LHCN-M2 (cell line): ENCODE results near the gene ZNF682. TPM values are rescaled to one million over a fixed set of nuclear protein-coding genes. Genes with fewer than 3 reads are reported as not detected.
"Not testable (repeated sequence)": the region's sequence is repeated elsewhere in the genome, so short reads cannot be mapped to it uniquely, and the experiment has no call there.

Experiments used
- DNase-seq: peaks from one replicate; pipeline ENCODE4 v3.0.0-alpha.2; 2012; ENCODE audit warnings: low read depth
- polyA plus RNA-seq: library from polyadenylated mRNA; unstranded; fragments of >200 nt; gene quantifications from one replicate; pipeline ENCODE4 v1.2.1, GENCODE V29; 2012; ENCODE audit warnings: missing spikeins
- total RNA-seq: library from RNA; depleted of rRNA; stranded (reverse); fragments of >200 nt; gene quantifications from 2 replicates; pipeline ENCODE4 v1.2.3, GENCODE V29; 2014; rRNA removed

ZNF682 gene
- total RNA-seq: 1.2 and 4.3 TPM in 2 replicates
- 2.2 TPM for polyA plus RNA-seq

DNA sequence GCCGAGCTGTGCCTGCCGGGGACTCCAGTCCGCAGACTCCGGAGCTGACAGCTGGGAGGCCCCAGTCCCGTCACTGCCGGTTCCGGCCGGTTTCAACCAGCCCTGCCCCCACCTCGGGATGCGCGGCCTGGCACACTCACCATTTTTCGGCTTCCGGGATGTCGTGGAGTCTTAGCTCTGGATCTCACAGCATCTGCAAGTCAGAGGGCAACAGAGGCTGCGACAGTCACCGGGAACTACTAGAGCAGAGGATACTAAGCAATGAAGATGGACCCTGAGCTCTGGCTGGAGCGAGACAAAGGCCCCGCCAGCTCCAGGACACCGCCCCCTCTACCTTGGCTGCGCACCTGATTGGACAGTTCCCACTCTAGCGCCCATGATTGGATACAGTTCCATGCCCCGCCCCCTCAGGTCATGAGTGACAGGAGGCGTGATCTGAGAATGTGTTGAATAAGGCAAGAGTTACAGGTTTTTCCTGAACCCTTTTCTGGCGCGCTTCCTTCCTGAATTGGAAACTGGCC lies at the start of gene ZNF682:
ZNF682 (minus strand) TSS at position 303 of the 521 bp plus-strand sequence; CDS start at position 143, 160 bp downstream.
- DNase-seq: peak; percentile 95

DNA sequence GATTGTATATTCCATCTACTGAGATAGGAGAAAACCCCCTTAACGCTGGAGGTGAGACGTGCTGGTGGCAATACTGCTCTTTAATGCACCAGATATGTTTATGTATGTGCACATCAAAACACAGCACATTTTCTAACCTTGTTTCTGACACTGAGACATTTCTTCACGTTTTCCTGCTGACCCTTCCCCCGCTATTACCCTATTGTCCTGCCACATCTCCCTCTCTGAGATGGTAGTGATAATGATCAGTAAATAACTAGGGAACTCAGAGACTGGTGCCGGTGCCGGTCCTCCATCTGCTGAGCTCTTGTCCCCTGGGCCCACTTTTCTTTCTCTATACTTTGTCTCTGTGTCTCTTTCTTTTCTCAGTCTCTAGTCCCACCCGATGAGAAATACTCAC lies 43.6 kb upstream of the ZNF682 start:
- DNase-seq: not testable (repeated sequence)

DNA sequence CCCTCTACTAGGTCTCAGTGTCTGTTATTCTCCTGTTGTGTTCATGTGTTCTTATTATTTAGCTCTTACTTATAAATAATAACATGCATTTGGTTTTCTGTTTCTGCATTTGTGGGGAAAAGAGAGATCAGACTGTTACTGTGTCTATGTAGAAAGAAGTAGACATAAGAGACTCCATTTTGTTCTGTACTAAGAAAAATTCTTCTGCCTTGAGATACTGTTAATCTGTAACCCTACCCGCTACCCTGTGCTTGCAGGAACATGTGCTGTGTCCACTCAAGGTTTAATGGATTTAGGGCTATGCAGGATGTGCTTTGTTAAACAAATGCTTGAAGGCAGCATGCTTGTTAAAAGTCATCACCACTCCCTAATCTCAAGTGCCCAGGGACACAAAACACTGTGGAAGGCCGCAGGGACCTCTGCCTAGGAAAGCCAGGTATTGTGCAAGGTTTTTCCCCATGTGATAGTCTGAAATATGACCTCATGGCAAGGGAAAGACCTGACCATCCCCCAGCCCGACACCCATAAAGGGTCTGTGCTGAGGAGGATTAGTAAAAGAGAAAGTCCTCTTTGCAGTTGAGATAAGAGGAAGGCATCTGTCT lies 43.0 kb upstream of the ZNF682 start:
- not testable (repeated sequence) for DNase-seq

DNA sequence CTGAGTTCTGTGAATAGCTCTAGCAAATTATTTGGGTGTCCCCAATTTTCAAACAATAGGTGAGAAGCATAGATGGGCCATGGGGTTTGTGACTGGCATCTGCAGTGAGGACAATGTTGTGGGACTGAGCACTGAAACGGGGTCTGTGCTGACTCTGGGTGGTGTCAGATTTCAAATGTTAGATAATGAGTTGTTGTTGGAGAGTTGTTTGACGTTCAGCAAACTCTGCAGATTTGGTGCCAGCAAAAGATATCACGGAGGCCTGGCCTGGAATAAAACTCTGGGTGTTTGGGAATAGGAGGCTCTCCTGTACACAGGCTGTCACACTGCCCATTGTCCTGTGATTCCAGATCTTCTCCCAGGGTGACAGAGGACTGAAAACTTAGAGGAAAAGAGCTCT lies 41.4 kb upstream of the ZNF682 start:
- DNase-seq: no peak

DNA sequence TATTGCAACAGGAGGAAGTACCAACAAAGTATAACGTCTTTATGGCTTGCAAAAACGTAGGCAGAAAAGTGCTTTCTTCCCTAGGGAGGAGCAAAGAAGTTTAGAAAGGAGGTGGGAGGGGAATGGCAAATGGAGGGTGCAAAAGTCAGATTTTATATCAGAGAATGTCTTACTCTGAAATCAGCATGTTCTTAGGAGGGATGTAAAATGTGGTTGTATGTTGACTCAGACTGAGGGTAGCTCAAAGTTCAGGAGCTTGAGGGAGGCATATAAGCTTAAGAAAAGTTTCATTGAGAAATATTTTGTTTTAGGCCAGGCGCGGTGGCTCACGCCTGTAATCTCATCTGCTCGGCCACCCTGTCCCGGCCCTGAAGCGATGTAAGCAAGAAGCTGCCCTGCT lies 40.2 kb upstream of the ZNF682 start:
- DNase-seq: no peak

DNA sequence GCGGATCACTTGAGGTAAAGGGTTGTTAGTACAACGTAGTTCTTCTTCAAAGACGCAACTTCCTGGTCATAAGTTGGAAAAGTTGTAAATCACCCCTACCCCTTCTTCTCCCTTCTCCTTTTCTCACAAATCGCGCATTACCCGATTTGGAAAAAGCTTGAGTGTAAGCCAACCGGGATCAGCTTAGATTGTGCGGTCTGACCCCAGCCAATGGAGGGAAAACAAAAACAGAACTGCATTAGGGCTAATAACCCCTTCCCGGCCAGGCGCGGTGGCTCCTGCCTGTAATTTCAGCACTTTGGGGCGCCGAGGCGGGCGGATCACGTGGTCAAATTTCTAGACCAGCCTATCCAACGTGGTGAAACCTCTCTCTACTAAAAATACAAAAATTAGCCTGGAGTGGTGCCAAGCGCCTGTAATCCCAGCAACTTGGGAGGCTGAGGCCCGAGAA lies 39.3 kb upstream of the ZNF682 start:
- no peak for DNase-seq

DNA sequence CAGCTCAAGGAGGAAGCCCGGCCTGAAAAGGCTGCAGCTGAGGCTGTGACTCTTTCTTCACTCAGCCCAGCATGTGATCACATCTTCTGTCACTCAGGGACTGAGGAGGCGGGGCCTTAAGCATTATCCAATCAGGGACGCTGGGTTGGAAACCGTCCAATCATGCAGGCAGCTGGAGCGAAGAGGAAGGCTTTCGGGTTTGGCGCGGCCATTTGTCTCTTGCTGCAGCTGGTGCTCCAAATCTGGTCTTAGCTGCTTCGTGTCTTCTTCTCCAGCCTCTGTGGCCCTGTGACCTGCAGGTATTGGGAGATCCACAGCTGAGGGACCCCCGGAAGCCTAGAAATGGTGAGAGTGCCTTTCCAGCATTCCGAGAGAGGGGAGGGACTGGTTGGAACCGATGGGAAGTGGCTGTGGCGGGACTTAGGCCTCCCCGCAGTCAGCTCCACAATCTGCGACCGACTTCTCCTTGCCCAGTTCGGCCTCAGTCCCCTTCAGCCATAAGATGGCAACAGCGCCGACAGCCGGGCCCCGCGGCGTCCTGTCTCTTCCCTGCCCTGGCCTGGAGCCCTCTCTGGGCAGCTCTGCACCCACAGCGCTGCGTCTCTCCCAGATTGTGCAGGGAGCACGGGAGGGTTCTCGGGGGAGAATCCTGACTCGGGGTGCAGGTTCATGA lies 38.6 kb upstream of the ZNF682 start, which contains the start of gene ZNF90:
ZNF90 (plus strand) TSS at position 210 of the 673 bp plus-strand sequence; CDS start at position 343, 133 bp downstream.
- peak; percentile 27 for DNase-seq

DNA sequence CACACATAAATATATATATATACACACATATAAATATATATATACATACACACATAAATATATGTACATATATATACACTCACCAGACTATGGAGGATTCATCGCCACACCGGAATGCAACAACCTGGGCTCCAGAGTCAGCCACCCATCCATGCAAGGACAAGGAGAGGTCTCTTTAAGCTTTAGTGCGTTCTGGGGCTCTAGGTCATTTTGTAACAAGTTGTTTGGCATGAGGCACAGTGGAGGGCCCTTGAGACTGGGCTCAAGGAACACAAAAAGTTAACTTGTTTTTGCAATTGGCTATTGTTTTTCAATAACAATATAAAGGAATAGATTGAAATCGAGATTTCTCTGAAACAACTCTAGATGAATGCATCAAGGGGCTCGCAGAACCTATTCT lies 33.6 kb upstream of the ZNF682 start:
- no peak for DNase-seq

DNA sequence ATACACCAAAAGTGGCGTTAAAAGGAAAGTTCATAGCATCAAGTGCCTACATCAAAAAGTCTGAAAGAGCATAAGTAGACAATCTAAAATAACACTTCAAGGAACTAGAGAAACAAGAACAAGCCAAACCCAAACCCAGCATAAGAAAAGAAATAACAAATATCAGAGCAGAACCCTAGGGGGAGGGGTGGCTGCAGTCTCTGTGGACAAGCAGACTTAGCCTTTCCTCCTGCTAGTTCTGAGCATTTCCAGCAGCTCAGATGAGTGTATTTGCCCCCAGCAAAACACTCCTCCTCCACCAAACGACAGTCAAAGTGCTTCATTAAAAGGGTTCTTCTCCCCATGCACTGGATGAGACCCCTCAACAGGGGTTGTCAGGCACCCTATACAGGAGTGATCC lies 31.4 kb upstream of the ZNF682 start:
- DNase-seq: no peak

DNA sequence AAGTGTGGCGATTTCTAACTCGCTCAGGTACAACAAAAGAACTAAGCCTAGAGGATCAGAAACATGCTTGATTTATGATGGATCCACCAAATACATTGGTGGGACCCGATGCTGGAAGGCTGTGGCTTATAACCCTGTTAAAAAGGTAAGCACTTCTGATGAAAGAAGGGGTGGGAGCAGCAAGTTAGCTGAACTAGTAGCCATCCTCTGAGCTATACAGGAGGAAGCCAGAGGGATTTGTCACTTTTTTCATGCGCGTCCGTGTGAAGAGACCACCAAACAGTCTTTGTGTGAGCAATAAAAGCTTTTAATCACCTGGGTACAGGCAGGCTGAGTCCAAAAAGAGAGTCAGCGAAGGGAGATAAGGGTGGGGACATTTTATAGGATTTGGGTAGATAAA lies 29.3 kb upstream of the ZNF682 start:
- not testable (repeated sequence) for DNase-seq

DNA sequence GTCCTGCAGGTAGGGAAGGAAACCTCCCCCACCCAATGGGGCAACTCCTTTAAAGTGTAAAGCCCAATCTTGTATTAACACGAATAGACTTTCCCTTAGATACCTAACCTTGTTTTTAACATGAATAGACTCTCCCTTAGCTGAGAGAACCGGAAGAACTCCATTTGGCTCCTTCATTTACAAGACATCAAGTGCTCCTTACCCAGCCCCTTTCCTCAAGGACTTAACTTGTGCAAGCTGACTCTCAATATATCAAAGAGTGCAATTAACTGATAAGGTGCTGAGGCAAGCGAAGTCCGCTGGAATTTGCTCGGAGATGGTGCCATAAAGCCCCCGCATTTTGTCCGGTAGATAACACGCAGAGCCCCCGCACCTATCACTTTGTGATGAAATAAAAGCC lies 28.6 kb upstream of the ZNF682 start:
- DNase-seq: no peak

DNA sequence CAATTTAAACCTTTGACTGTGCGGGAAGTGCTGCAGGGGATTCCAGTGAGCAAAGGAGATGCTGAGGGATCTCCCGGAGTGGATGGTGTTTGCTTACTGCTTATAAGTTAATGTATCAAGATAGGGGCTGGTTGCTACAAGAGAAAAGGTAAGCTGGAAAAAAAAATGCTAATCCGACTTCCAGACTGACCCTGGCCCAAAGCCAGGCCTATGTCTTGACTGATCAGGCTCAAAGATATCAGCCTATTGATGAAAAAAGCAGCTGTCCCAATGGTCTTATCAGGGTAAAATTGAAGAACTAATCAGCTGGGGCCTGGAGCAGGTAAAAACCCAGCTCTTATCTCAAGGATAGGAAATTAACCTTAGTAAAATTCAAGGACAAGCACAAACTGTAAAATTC lies 27.6 kb upstream of the ZNF682 start:
- DNase-seq: no peak

DNA sequence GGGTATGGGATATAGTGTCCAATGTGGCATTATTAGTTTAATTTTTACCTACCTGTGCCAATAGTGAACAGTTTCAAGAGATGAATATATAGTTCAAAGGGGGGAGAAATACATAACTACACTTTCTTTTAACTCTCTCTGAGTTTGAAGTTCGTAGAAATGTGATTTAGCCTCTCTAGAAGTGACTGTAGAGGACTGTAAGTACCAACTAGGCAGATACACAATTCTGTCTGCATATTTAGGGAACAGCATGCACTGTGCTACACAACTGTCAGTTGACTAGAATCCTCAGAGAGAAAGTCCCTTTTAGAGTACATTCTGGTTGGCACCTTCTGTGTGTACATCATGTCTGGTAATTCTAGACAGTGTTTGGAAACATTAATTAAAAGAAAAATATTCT lies 21.0 kb upstream of the ZNF682 start:
- DNase-seq: no peak

DNA sequence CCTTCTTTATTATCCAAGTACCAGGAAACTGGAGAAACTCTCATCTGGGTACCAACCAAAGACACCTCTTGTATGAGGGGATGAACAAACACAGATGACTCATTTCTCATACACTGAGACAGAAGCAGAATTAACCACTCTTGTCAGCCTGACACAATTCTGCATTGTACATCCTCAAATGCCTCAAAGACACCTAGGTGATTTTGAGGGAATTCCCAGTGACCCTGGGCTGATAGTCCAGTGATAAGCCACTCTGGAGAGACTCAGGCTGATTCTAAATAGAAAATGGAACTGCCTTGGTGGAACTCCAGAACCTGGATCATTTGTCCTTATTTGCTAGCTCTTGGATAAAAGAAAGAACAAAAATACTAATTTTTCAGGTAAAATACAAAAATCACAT lies 19.4 kb upstream of the ZNF682 start:
- DNase-seq: not testable (repeated sequence)

DNA sequence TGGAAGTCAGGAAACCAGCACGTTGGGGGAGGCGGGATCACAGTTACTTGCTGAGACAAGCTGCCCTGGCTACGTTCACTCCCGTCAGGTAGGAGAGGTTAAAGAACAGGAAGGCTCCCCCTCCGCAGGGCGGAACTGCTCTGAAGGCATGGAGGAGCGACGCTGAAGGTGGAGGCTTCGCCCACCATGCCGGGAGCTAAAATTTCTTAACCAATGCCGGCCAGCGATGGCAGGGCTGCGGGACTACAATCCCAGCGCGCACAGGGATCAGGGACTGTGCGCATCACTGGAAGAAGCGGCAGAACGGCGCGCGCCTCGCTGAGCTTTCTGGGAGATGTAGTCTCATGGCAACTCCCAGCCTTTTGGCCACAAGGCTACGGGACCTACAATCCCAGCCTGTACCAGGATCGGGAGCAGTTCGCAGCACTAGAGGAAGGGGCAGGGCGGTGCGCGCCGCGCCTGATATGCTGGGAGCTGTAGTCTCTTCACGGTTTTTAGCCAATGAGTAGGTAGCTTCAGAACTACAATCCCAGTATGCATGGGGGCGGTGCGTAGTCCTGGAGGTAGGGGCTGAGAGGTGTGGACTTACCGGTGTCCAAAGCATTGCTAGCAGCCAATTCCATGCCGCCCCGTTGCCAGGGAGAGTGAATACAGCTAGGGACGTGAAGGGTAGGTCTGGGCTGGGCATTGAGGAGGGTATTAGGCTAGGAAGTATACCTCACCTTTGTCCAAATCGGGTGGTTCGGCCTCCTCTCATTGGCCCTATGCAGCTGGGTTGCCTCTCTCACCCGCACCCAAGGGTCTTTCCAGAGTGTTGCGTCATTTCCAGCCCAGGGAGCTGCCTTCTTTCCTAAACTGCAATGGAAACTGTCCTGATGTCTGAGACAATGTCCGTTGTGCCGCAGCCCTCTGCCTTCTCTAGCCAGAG lies 12.8 kb upstream of the ZNF682 start:
- DNase-seq: peak; percentile 96

DNA sequence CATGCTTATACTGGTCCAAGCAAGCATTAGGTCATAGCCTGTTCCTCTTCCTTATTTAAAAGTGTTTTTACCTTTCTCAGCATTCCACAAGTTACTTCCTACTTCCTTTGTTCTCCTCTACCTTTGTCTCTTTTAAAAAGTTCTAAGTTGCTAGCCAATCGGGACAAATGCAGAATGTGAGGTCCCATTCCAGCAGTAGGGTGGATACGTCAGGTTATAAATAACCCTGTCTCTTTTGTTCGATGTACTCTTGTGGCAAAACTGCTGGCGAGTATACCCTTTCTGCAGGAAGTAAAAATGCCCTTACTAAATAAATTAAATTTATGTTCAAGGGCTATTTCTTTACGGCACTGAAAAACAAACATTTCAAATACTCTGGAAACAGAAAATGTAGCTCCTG lies 6.4 kb upstream of the ZNF682 start:
- DNase-seq: not testable (repeated sequence)

DNA sequence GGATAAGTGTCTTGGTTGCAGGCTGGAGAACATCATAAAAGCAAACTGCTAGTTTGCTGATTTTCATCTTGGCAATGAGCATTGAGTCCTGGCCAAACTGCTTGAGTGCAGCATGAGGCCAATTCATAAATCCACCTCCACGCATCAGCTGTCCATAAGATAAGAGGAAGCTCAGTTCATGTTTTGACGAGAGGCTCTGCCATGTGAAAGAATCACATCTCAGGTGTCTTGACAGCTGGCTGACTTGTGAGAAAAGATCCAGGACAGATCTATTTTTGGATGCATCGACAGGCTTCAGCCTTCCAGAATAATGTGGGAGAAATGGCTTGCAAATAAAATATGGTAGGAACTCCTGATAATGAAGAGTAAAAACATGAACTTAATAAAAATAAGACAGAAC lies 5.4 kb upstream of the ZNF682 start:
- no peak for DNase-seq

DNA sequence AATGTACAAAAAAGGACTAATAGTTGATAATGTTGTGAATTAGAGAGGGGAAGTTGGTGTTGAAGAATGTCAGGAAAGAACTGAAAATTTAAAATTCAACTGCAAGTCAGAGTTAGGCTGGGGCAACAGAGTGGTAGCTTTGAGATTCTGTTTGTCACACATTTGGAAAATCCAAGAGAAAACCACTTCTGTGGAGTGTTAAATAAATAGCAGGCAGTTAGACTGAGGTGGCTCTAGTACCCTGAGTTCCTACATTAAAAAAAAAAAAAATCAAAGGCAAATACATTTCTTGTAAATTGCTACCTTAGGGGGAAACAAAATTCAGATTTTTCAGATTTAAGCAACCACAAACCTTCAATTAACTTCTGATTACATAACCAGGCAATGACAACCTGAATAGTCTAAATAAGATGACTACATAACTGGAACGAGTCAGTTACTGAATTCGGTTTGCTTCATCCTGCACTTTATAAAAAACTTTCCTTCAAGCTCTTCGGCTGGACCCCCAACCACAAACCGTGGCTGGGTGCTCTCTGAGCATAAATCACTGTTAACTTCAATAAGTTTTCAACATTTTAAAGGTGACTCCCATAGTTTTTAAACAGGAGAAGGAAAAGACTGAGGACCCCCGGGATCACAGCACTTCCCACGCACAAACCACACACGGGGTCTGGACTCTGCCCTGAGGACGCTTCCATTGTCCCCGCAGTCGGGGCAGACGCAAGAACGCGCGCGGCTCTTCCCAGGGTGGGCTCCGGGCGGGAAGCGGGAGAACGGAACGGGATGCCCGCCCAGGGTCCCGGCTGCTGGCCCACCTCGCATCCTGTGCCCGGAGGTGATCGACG lies 725 bp downstream of the ZNF682 start:
- no peak for DNase-seq

DNA sequence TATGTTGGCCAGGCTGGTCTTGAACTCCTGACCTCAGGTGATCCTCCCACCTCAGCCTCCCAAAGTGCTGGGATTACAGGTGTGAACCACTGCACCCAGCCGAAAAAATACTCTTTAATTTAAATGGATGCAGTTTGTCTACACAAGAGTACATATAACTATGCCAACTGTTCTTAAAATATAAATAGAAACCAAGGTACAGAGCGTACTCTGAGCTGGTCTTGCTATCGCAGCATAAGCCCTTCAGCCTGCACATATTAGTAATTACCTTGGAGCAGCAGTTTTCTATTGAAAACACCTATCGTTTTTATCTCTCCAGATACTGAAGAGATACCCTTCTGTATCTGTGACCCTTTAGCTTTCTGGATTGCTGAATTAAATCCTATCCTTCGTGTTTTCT lies 3.4 kb downstream of the ZNF682 start:
- DNase-seq: no peak

DNA sequence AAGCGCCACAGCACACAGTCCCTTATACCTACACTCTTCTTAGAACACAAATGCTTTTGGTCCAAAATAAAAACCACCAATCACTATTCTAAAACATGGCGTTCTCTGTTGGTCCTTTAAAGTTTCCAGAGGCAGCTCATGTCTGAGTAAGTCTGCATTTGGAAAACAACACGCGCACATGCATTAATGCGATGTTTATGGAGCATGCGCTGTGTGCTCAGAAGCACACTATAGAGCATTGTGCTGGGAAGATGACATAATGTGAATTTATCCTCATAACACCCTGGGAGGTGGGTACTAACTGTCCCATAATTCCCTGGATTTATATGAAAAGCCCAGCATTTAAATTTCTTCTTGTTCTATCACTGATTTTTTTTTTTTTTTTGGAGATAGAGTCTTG lies 10.7 kb downstream of the ZNF682 start:
- no peak for DNase-seq

DNA sequence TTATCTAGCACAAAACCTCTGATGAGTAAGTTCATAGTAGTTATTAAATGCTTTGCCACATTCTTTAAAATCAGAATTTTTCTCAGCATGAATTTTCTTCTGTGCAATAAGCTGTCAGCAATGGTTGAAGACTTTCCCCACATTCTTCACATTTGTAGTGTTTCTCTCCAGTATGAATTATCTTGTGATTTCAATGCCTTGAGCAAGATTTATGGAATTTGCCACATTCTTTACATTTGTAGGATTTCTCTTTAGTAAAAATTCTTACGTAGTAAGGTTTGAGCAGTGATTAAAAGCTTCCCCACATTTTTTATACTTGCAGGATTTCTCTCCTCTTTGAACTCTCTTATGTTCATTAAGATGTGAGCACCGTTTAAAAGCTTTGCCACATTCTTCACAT lies 33.6 kb downstream of the ZNF682 start:
- no peak for DNase-seq
